ENCODE data around the gene WFDC1. TPM values are rescaled to one million over a fixed set of nuclear protein-coding genes. Genes with fewer than 3 reads are reported as not detected.
A peak's percentile ranks its signal among the peaks of the same experiment; 100 is the strongest.

Gene WFDC1, protein sequence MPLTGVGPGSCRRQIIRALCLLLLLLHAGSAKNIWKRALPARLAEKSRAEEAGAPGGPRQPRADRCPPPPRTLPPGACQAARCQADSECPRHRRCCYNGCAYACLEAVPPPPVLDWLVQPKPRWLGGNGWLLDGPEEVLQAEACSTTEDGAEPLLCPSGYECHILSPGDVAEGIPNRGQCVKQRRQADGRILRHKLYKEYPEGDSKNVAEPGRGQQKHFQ
- total RNA-seq, result 10 to 100 TPM in 1 of 4 donors, 1 to 10 TPM in 2, under 1 TPM in 1; 0.77 to 13.3 (median 5.7) TPM

DNA sequence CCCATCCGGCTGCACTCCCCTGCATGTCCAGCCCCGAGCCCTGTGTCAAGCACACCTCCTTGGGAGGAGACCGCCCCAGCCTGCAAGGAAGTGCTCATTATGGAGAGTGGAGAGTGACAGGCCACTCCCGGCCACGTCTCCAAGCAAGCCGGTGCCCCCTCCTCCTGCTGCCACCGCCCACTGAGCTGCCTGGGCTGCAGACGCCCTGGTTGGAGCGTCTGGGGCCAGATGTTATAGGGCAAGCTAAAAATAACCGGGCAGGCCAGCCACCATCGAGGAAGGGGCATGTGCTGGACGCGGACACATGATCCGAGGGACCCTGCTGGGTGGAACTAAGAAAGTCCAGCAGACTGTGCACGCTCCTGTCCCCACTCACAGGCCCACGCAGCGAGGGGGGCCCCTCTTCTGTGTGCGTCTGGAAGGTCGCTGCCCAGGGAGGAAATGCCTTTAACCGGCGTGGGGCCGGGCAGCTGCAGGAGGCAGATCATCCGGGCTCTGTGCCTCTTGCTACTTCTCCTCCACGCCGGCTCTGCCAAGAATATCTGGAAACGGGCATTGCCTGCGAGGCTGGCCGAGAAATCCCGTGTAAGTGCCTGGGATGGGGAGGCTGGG lies at the start of gene WFDC1:
WFDC1 (plus strand) TSS at position 348 of the 612 bp plus-strand sequence; CDS start at position 442, 94 bp downstream.
- peaks cover 0 to 8% of the 10 kb centered on the region in 2 donors for H3K4me1 ChIP-seq
- TF ChIP-seq POLR2A (IDR thresholded peaks at IDR 0.05), result no peak
- TF ChIP-seq, protein P1, sequence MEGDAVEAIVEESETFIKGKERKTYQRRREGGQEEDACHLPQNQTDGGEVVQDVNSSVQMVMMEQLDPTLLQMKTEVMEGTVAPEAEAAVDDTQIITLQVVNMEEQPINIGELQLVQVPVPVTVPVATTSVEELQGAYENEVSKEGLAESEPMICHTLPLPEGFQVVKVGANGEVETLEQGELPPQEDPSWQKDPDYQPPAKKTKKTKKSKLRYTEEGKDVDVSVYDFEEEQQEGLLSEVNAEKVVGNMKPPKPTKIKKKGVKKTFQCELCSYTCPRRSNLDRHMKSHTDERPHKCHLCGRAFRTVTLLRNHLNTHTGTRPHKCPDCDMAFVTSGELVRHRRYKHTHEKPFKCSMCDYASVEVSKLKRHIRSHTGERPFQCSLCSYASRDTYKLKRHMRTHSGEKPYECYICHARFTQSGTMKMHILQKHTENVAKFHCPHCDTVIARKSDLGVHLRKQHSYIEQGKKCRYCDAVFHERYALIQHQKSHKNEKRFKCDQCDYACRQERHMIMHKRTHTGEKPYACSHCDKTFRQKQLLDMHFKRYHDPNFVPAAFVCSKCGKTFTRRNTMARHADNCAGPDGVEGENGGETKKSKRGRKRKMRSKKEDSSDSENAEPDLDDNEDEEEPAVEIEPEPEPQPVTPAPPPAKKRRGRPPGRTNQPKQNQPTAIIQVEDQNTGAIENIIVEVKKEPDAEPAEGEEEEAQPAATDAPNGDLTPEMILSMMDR (IDR thresholded peaks at IDR 0.05), result no peak

DNA sequence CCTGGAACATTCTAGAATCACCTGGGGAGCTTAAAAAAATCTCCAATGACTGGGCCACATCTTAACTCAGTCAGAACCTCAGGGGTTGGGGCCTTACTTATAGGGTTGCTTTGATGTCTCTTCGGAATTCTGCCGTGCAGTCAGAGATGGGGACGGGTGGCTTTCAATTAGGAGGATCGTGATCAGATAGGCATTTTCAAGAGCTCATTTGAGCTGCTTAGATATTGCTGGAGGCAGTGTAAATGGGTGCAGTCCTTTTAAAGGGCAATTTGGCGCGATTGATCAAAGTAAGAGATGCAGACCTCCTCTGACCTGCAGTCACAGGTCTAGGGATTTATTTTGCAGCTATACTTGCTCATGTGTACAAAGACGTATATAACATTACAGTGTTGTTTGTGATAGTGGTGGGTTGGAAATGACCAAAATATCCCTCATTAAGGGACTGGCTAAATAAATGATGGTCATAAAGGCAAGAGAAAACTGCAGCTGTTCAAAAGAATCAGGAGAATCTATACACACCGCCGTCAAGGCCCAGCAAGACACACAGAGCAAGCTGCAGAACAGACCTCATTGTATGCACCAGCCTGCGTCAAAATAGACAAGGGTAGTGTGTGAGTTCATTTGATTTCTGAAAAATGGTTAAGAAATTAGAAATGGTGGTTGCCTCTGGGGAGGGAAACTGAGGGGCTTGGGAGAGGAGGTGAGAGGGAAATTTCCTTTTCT lies 48.6 kb upstream of the WFDC1 start:
- no peak for DNase-seq
- no peak overlapping the region for H3K4me3 ChIP-seq
- H3K9me3 ChIP-seq, result no peaks in the 10 kb centered on the region
- TF ChIP-seq, protein P1 (IDR thresholded peaks at IDR 0.05), result no peak
- H3K4me1 ChIP-seq, result no peaks in the 10 kb centered on the region
- H3K27ac ChIP-seq, result no peak overlapping the region
- H3K36me3 ChIP-seq, result no peaks in the 10 kb centered on the region
- H3K27me3 ChIP-seq, result peaks cover 0 to 5% of the 10 kb centered on the region in 2 donors
- intact Hi-C loops (cut with DNase I; ENCODE audit: low total_unique reads), result no loop called here

More for the DNA sequence above, at the start of gene WFDC1:
- H3K36me3 ChIP-seq, result no peaks in the 10 kb centered on the region
- no peak within 1 kb of the TSS for H3K4me3 ChIP-seq
- H3K27ac ChIP-seq, result no peak within 1 kb of the TSS
- H3K27me3 ChIP-seq, result no peaks in the 10 kb centered on the region
- intact Hi-C loops (cut with DNase I; ENCODE audit: low total_unique reads), result no loop called here
- DNase-seq, result peak in 1 of 2 donors; percentile 25
- H3K9me3 ChIP-seq, result no peaks in the 10 kb centered on the region

DNA sequence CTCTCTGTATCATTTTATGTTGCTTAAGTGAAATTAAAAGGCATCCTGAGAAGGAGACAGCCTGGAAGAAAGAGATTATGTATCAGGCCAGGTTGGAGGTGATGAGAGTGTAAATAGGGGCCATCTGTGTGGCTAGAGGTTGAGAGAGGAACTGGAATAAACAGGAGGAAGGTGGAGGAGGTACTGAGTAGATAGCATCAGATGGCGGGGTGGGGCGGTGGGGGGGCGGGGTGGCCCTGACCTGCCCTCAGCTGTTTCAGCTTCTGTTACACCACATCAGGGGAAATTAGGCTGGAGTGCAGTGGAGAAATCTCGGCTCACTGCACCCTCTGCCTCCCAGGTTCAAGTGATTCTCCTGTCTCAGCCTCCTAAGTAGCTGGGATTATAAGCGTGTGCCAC lies 48.0 kb upstream of the WFDC1 start:
- H3K4me3 ChIP-seq, result no peak overlapping the region
- no peak overlapping the region for H3K27ac ChIP-seq
- no peaks in the 10 kb centered on the region for H3K36me3 ChIP-seq
- no peak for DNase-seq
- no peaks in the 10 kb centered on the region for H3K4me1 ChIP-seq
- intact Hi-C loops (cut with DNase I; ENCODE audit: low total_unique reads), result no loop called here
- peaks cover 0 to 5% of the 10 kb centered on the region in 2 donors for H3K27me3 ChIP-seq
- no peak for TF ChIP-seq POLR2A (IDR thresholded peaks at IDR 0.05)
- TF ChIP-seq, protein P1 (IDR thresholded peaks at IDR 0.05), result no peak
- H3K9me3 ChIP-seq, result no peaks in the 10 kb centered on the region

DNA sequence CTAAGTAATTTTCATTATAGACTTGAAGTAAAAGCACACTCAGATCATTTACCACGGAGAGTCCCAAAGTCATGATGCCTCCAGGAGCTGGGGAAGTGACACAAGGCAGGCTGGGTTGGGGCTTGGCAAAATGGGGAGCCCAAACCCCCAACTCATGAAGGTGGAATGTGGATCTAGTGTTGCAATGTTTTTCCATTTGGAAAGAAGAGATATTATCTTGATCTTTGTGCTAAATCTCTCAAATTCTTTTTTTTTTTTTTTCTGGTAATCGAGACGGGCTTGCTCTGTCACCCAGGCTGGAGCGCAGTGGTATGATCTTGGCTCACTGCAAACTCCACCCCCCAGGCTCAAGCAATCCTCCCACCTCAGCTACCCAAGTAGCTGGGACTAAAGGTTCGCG lies 47.3 kb upstream of the WFDC1 start:
- H3K9me3 ChIP-seq, result no peaks in the 10 kb centered on the region

More for the DNA sequence above, 47.3 kb upstream of the WFDC1 start:
- H3K4me3 ChIP-seq, result no peak overlapping the region
- intact Hi-C loops (cut with DNase I; ENCODE audit: low total_unique reads), result no loop called here
- TF ChIP-seq, protein P1 (IDR thresholded peaks at IDR 0.05), result no peak
- TF ChIP-seq POLR2A (IDR thresholded peaks at IDR 0.05), result no peak
- no peaks in the 10 kb centered on the region for H3K36me3 ChIP-seq
- no peak for DNase-seq
- H3K4me1 ChIP-seq, result no peaks in the 10 kb centered on the region
- no peak overlapping the region for H3K27ac ChIP-seq
- H3K27me3 ChIP-seq, result peaks cover 0 to 3% of the 10 kb centered on the region in 2 donors

Measured in uterus (tissue), 4 donors.